K562 (cell line): ENCODE measurements around the gene ZFP82. TPM values are rescaled to one million over a fixed set of nuclear protein-coding genes. Genes with fewer than 3 reads are reported as not detected.

Source experiments
- ATAC-seq: fragments of 200-7000 bp; cut with Tn5 transposase; 3 replicates; pipeline ENCODE4 v1.9.1; 2020; ENCODE audit warnings: moderate library complexity
- BruUV-seq: library from RNA; stranded (reverse); fragments of 400-500 nt; replicated peaks from 2 replicates; lab custom pipeline; 2021; lab: Mats Ljungman, UMichigan
- CTCF ChIA-PET: fragments of 300-600 bp; formaldehyde crosslinking; extraction: SDS; loops from one replicate; lab custom pipeline; 2021; ENCODE audit warnings: low intra/inter-chr PET ratio; lab: Yijun Ruan, JAX
- POLR2A ChIA-PET: fragments of 300-600, 350-650 bp; sonication (Branson Sonifier 250); formaldehyde crosslinking; extraction: SDS; loops from one replicate; lab custom pipeline; 2021; ENCODE audit warnings: antibody characterized with exemption, inconsistent platforms; lab: Yijun Ruan, JAX
- DNase-seq, 4 experiments: peaks; one replicate each; pipeline versions ENCODE4 v3.0.0 to v3.0.0-alpha.2; 2011 to 2018; ENCODE audit warnings: low spot score in 3 of 4, mixed read lengths in 3 of 4; ENCODE audit errors: extremely low read depth in 1 of 4
- FAIRE-seq: peaks from 2 replicates; lab custom pipeline; 2011; peaks lifted over from hg19 to GRCh38; lab: Jason Lieb, UNC
- H2AFZ ChIP-seq: 2 replicates; pipeline ENCODE4 v1.6.0; 2011; ENCODE audit warnings: low read depth, low read length, control low read depth, inconsistent platforms
- H3K27ac ChIP-seq: fragments of 200-600 bp; 3 replicates; pipeline ENCODE4 v1.8.0; 2011; ENCODE audit warnings: low read depth, mild to moderate bottlenecking, control low read depth, inconsistent platforms, low read length, moderate library complexity, mixed read lengths; ENCODE audit errors: extremely low read depth
- H3K27me3 ChIP-seq, 2 experiments: fragments of 300-600 bp in 1 of 2; 2 replicates in 1 of 2; 3 replicates in 1 of 2; pipeline versions ENCODE4 v1.6.0 to v1.8.0; 2011; ENCODE audit warnings: inconsistent platforms in 2 of 2, low read length in 2 of 2, mild to moderate bottlenecking in 1 of 2, mixed read lengths in 1 of 2, moderate library complexity in 1 of 2; ENCODE audit not compliant: control insufficient read depth in 2 of 2, insufficient read depth in 2 of 2
- H3K36me3 ChIP-seq: fragments of 300-600 bp; 3 replicates; pipeline ENCODE4 v1.8.0; 2011; ENCODE audit warnings: mild to moderate bottlenecking, low read length, inconsistent platforms; ENCODE audit not compliant: control insufficient read depth, insufficient read depth
- H3K4me1 ChIP-seq, 2 experiments: fragments of 200-600 bp in 1 of 2; replicated peaks in 1 of 2; 2 replicates in 1 of 2; 3 replicates in 1 of 2; pipeline versions ENCODE4 v1.5.1 to v1.8.0; 2011; ENCODE audit warnings: inconsistent platforms in 2 of 2, low read length in 2 of 2, mild to moderate bottlenecking in 1 of 2, mixed read lengths in 1 of 2, moderate library complexity in 1 of 2; ENCODE audit not compliant: control insufficient read depth in 2 of 2, insufficient read depth in 2 of 2
- H3K4me2 ChIP-seq: 2 replicates; pipeline ENCODE4 v1.6.1; 2011; ENCODE audit warnings: low read length, control low read depth, inconsistent platforms, mixed read lengths; ENCODE audit not compliant: insufficient read depth
- H3K4me3 ChIP-seq: fragments of 200-600 bp; sonication (generic), shearing (Covaris generic); 2 replicates; pipeline ENCODE4 v1.5.1; 2016; ENCODE audit warnings: control low read depth, inconsistent platforms
- H3K79me2 ChIP-seq: fragments of 200-600 bp; 3 replicates; pipeline ENCODE4 v1.8.0; 2011; ENCODE audit warnings: low read length, inconsistent platforms; ENCODE audit not compliant: control insufficient read depth, insufficient read depth
- H3K9ac ChIP-seq, 2 experiments: 2 replicates each; pipeline versions ENCODE4 v1.6.0 to v1.6.1; 2011; ENCODE audit warnings: low read depth in 2 of 2, low read length in 2 of 2, control low read depth in 1 of 2, inconsistent platforms in 1 of 2, mild to moderate bottlenecking in 1 of 2, mixed read lengths in 1 of 2; ENCODE audit not compliant: insufficient read depth in 1 of 2
- H3K9me1 ChIP-seq: one replicate; pipeline ENCODE4 v1.6.0; 2011; ENCODE audit warnings: inconsistent platforms, mild to moderate bottlenecking, low read length, moderate library complexity; ENCODE audit not compliant: control insufficient read depth, insufficient read depth
- H3K9me3 ChIP-seq: replicated peaks from 2 replicates; pipeline ENCODE4 v1.5.1; 2011; ENCODE audit warnings: low read depth, low read length, inconsistent platforms; ENCODE audit not compliant: control insufficient read depth, insufficient read depth
- H4K20me1 ChIP-seq: replicated peaks from 2 replicates; pipeline ENCODE4 v1.6.1; 2011; ENCODE audit warnings: low read length, inconsistent platforms, mixed read lengths; ENCODE audit not compliant: control insufficient read depth, insufficient read depth
- CEBPG ChIP-seq, 3 experiments: fragments of 200-800 bp in 1 of 3; sonication (Bioruptor generic) in 1 of 3; sonication (generic) in 1 of 3; formaldehyde crosslinking in 1 of 3; IDR thresholded peaks in 2 of 3; conservative IDR thresholded peaks in 1 of 3; 2 replicates each; pipeline versions ENCODE4 v1.6.1 to v1.8.0; 2016 to 2022; ENCODE audit warnings: missing compliant biosample characterization in 2 of 3, missing genetic modification characterization in 2 of 3, mild to moderate bottlenecking in 1 of 3, missing genetic modification reagents in 1 of 3
- KDM4B ChIP-seq, 2 experiments: fragments of 450-650 bp in 1 of 2; sonication (generic) in 1 of 2; IDR thresholded peaks; 2 replicates each; pipeline ENCODE4 v1.6.1; 2016 to 2017; ENCODE audit warnings: borderline replicate concordance in 2 of 2, antibody characterized with exemption in 1 of 2, low read depth in 1 of 2, mild to moderate bottlenecking in 1 of 2
- SP2 ChIP-seq: IDR thresholded peaks from 2 replicates; pipeline ENCODE4 v1.6.1; 2011; ENCODE audit warnings: mild to moderate bottlenecking, low read depth, low read length, moderate library complexity; ENCODE audit not compliant: poor library complexity, severe bottlenecking; ENCODE audit errors: extremely low read depth
- ZNF639 ChIP-seq, 2 experiments: fragments of 200-800 bp in 1 of 2; sonication (Bioruptor generic) in 1 of 2; sonication (generic) in 1 of 2; formaldehyde crosslinking in 1 of 2; IDR thresholded peaks in 1 of 2; conservative IDR thresholded peaks in 1 of 2; 2 replicates each; pipeline versions ENCODE4 v1.5.0 to v1.6.1; 2016 to 2020; ENCODE audit warnings: missing compliant biosample characterization in 1 of 2, missing genetic modification characterization in 1 of 2, missing genetic modification reagents in 1 of 2
- WGBS: fragments of 100-300 bp; shearing (Covaris generic); methylation state at CpG from one replicate; pipeline ENCODE4 v1.1.6; 2016; ENCODE audit warnings: low coverage, mixed read lengths; ENCODE audit not compliant: insufficient coverage; ENCODE audit errors: missing lambda C conversion rate; 5-methylcytosine and 5-hydroxymethylcytosine counted together
- in situ Hi-C: fragments of 300-500 bp; cut with MboI; formaldehyde crosslinking; loops from 4 replicates; pipeline ENCODE4 v1.15.0; 2018; ENCODE audit warnings: inconsistent platforms, mixed read lengths
- intact Hi-C: fragments of 100-400 bp; cut with micrococcal nuclease; formaldehyde crosslinking; loops from 2 replicates; pipeline ENCODE4 v1.14.2; 2022
- polyA plus RNA-seq, 8 experiments: library from polyadenylated mRNA; depleted of rRNA in 4 of 8; stranded (reverse) in 5 of 8; unstranded in 3 of 8; fragments of >200 nt; fragmentation: Nextera tagmentation in 2 of 8; fragmentation: Illumina TruSeq in 1 of 8; extraction: Ambion mirVana in 2 of 8; extraction: Trizol in 1 of 8; gene quantifications; 2 replicates each; pipeline versions ENCODE4 v1.2.1 to v1.2.3, GENCODE V29; 2011 to 2014; ENCODE audit warnings: inconsistent platforms in 1 of 8, missing spikeins in 1 of 8
- total RNA-seq, 7 experiments: library from RNA; depleted of rRNA in 6 of 7; stranded (reverse); fragments of >200 nt in 6 of 7; fragmentation: Illumina TruSeq in 2 of 7; extraction: Trizol in 2 of 7; gene quantifications; 2 replicates each; pipeline versions ENCODE4 v1.2.1 to v1.2.3, GENCODE V29; 2011 to 2021; ENCODE audit warnings: low replicate concordance in 1 of 7
- TF ChIP-seq, protein P1 (sequence below): fragments of 250-450 bp; sonication (Bioruptor Pico); IDR thresholded peaks from 2 replicates; pipeline ENCODE4 v1.8.0; 2021; ENCODE audit warnings: borderline replicate concordance, mild to moderate bottlenecking, moderate library complexity; ENCODE audit not compliant: poor library complexity, severe bottlenecking
- TF ChIP-seq, protein P2 (sequence below): fragments of 200-600 bp; sonication (generic); IDR thresholded peaks from one replicate; pipeline ENCODE4 v1.6.1; 2012; ENCODE audit warnings: mild to moderate bottlenecking, low read depth, low read length, inconsistent platforms

Gene ZFP82
- total and polyA plus RNA-seq, 9 of the 15 experiments (the other 6 are each of a cell fraction or from before 2014, with no cell fraction given): 2.2 to 7.0 (median 3.0) TPM

DNA sequence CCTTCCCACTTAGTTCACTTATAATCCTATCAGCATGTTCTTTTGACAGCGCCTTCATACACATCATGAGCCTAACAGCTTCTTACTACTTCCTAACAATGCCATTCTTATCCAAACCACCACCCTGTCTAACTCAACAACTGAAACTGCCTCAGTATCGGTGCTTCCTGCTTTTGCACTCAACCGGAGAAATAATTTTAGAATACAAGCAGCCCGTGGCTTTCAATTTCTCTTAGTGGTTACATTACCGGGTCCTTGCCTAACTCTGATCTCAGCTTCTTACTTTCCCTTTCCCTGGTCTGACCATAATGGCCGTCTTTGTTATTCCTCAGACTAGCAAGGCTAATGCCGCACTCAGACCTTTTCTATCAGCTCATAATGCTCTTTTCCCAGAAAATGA is 17.0 kb downstream of the ZFP82 start:
- BruUV-seq: no TSS peak
- Histone ChIP-seq H3K4me3 (no peak overlapping the region), H3K79me2 (no peaks in the 10 kb centered on the region), H3K27ac (no peak overlapping the region), H2AFZ (no peak overlapping the region), H3K4me2 (no peak overlapping the region), H3K9ac (no peak overlapping the region), H3K27me3 (no peaks in the 10 kb centered on the region), H3K4me1 (no peaks in the 10 kb centered on the region), H3K9me1 (no peaks in the 10 kb centered on the region), H4K20me1 (no peaks in the 10 kb centered on the region), H3K9me3 (no peaks in the 10 kb centered on the region), H3K36me3 (peaks cover 9% of the 10 kb centered on the region; the same call in 1 of the 3 replicates)
- WGBS: 22% methylated on average over 7 of the region's 7 CpGs
- DNase-seq (no peak), ATAC-seq (no peak), FAIRE-seq (no peak)
- in situ Hi-C loops: no loop called here
- CTCF ChIA-PET: no interaction called here
- intact Hi-C loops: no loop called here
- POLR2A ChIA-PET: interaction anchor here (0.6 kb wide), 1 partner anchor 171 kb away, joined by 3 read pairs; no protein-coding TSS in a partner anchor
- TF ChIP-seq SP2 (no peak), ZNF639 (CRISPR knock-in tag; conservative IDR thresholded peaks at IDR 0.05 in 1 of 2, IDR thresholded peaks at IDR 0.05 in 1 of 2) (no peak), CEBPG (CRISPR knock-in tag; IDR thresholded peaks at IDR 0.05) (no peak), CEBPG (tag; conservative IDR thresholded peaks at IDR 0.05 in 1 of 2, IDR thresholded peaks at IDR 0.05 in 1 of 2) (no peak), KDM4B (IDR thresholded peaks at IDR 0.05; ENCODE audit: borderline replicate concordance in 2 of 2, low read depth in 1 of 2) (no peak)
- TF ChIP-seq, protein P1, sequence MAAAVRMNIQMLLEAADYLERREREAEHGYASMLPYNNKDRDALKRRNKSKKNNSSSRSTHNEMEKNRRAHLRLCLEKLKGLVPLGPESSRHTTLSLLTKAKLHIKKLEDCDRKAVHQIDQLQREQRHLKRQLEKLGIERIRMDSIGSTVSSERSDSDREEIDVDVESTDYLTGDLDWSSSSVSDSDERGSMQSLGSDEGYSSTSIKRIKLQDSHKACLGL (CRISPR knock-in tag): no peak
- TF ChIP-seq, protein P2, sequence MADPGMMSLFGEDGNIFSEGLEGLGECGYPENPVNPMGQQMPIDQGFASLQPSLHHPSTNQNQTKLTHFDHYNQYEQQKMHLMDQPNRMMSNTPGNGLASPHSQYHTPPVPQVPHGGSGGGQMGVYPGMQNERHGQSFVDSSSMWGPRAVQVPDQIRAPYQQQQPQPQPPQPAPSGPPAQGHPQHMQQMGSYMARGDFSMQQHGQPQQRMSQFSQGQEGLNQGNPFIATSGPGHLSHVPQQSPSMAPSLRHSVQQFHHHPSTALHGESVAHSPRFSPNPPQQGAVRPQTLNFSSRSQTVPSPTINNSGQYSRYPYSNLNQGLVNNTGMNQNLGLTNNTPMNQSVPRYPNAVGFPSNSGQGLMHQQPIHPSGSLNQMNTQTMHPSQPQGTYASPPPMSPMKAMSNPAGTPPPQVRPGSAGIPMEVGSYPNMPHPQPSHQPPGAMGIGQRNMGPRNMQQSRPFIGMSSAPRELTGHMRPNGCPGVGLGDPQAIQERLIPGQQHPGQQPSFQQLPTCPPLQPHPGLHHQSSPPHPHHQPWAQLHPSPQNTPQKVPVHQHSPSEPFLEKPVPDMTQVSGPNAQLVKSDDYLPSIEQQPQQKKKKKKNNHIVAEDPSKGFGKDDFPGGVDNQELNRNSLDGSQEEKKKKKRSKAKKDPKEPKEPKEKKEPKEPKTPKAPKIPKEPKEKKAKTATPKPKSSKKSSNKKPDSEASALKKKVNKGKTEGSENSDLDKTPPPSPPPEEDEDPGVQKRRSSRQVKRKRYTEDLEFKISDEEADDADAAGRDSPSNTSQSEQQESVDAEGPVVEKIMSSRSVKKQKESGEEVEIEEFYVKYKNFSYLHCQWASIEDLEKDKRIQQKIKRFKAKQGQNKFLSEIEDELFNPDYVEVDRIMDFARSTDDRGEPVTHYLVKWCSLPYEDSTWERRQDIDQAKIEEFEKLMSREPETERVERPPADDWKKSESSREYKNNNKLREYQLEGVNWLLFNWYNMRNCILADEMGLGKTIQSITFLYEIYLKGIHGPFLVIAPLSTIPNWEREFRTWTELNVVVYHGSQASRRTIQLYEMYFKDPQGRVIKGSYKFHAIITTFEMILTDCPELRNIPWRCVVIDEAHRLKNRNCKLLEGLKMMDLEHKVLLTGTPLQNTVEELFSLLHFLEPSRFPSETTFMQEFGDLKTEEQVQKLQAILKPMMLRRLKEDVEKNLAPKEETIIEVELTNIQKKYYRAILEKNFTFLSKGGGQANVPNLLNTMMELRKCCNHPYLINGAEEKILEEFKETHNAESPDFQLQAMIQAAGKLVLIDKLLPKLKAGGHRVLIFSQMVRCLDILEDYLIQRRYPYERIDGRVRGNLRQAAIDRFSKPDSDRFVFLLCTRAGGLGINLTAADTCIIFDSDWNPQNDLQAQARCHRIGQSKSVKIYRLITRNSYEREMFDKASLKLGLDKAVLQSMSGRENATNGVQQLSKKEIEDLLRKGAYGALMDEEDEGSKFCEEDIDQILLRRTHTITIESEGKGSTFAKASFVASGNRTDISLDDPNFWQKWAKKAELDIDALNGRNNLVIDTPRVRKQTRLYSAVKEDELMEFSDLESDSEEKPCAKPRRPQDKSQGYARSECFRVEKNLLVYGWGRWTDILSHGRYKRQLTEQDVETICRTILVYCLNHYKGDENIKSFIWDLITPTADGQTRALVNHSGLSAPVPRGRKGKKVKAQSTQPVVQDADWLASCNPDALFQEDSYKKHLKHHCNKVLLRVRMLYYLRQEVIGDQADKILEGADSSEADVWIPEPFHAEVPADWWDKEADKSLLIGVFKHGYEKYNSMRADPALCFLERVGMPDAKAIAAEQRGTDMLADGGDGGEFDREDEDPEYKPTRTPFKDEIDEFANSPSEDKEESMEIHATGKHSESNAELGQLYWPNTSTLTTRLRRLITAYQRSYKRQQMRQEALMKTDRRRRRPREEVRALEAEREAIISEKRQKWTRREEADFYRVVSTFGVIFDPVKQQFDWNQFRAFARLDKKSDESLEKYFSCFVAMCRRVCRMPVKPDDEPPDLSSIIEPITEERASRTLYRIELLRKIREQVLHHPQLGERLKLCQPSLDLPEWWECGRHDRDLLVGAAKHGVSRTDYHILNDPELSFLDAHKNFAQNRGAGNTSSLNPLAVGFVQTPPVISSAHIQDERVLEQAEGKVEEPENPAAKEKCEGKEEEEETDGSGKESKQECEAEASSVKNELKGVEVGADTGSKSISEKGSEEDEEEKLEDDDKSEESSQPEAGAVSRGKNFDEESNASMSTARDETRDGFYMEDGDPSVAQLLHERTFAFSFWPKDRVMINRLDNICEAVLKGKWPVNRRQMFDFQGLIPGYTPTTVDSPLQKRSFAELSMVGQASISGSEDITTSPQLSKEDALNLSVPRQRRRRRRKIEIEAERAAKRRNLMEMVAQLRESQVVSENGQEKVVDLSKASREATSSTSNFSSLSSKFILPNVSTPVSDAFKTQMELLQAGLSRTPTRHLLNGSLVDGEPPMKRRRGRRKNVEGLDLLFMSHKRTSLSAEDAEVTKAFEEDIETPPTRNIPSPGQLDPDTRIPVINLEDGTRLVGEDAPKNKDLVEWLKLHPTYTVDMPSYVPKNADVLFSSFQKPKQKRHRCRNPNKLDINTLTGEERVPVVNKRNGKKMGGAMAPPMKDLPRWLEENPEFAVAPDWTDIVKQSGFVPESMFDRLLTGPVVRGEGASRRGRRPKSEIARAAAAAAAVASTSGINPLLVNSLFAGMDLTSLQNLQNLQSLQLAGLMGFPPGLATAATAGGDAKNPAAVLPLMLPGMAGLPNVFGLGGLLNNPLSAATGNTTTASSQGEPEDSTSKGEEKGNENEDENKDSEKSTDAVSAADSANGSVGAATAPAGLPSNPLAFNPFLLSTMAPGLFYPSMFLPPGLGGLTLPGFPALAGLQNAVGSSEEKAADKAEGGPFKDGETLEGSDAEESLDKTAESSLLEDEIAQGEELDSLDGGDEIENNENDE: no peak
